ENCODE data around the gene MTTP.

MTTP gene

GRCh38 chr4:99574530-99575324, at the start of gene MTTP:
MTTP (plus strand) TSS chr4:99574824; CDS start chr4:99574910, 86 bp downstream.
- TF ChIP-seq TEAD4 (IDR thresholded peaks at IDR 0.05) (no peak), CEBPB (IDR thresholded peaks at IDR 0.05) (no peak), TAF1 (IDR thresholded peaks at IDR 0.05; ENCODE audit: low read depth) (no peak), CREB1 (IDR thresholded peaks at IDR 0.05; ENCODE audit: low read depth) (no peak), REST (IDR thresholded peaks at IDR 0.05; ENCODE audit: low read depth) (no peak), TCF12 (IDR thresholded peaks at IDR 0.05; ENCODE audit: low read depth) (no peak), MAX (IDR thresholded peaks at IDR 0.05) (no peak), EP300 (IDR thresholded peaks at IDR 0.05; ENCODE audit: borderline replicate concordance) (no peak), NFIC (IDR thresholded peaks at IDR 0.05) (no peak), FOXM1 (IDR thresholded peaks at IDR 0.05; ENCODE audit: borderline replicate concordance, low read depth) (no peak), USF1 (IDR thresholded peaks at IDR 0.05) (no peak)

- TF ChIP-seq EGR1 (IDR thresholded peaks at IDR 0.05) = no peak
- TF ChIP-seq EP300 (IDR thresholded peaks at IDR 0.05; ENCODE audit: borderline replicate concordance) = no peak
- TF ChIP-seq USF1 (IDR thresholded peaks at IDR 0.05) = no peak
- no peak for TF ChIP-seq TEAD4 (IDR thresholded peaks at IDR 0.05)
- TF ChIP-seq FOXM1 (IDR thresholded peaks at IDR 0.05; ENCODE audit: borderline replicate concordance, low read depth) = no peak
- no peak for TF ChIP-seq TAF1 (IDR thresholded peaks at IDR 0.05; ENCODE audit: low read depth)
- TF ChIP-seq TCF12 (IDR thresholded peaks at IDR 0.05; ENCODE audit: low read depth) = no peak
- TF ChIP-seq CREB1 (IDR thresholded peaks at IDR 0.05; ENCODE audit: low read depth) = no peak
- TF ChIP-seq CEBPB (IDR thresholded peaks at IDR 0.05) = no peak
- TF ChIP-seq REST (IDR thresholded peaks at IDR 0.05; ENCODE audit: low read depth) = no peak
- no peak for TF ChIP-seq YY1 (IDR thresholded peaks at IDR 0.05; ENCODE audit: low read depth)
- TF ChIP-seq MAX (IDR thresholded peaks at IDR 0.05) = no peak
- TF ChIP-seq RAD21 (IDR thresholded peaks at IDR 0.05; ENCODE audit: low read depth) = no peak
- TF ChIP-seq ZBTB7A (IDR thresholded peaks at IDR 0.05; ENCODE audit: low read depth) = no peak
- TF ChIP-seq NFIC (IDR thresholded peaks at IDR 0.05) = no peak
Observed at GRCh38 chr4:99529228-99529627, 45.4 kb upstream of the MTTP start.

GRCh38 chr4:99529956-99530355, 44.7 kb upstream of the MTTP start:
- TF ChIP-seq TEAD4 (IDR thresholded peaks at IDR 0.05) (no peak), CREB1 (IDR thresholded peaks at IDR 0.05; ENCODE audit: low read depth) (no peak), CEBPB (IDR thresholded peaks at IDR 0.05) (no peak), USF1 (IDR thresholded peaks at IDR 0.05) (no peak), YY1 (IDR thresholded peaks at IDR 0.05; ENCODE audit: low read depth) (no peak), NFIC (IDR thresholded peaks at IDR 0.05) (no peak), TAF1 (IDR thresholded peaks at IDR 0.05; ENCODE audit: low read depth) (no peak), ZBTB7A (IDR thresholded peaks at IDR 0.05; ENCODE audit: low read depth) (no peak), MAX (IDR thresholded peaks at IDR 0.05) (no peak), EGR1 (IDR thresholded peaks at IDR 0.05) (no peak), EP300 (IDR thresholded peaks at IDR 0.05; ENCODE audit: borderline replicate concordance) (no peak), TCF12 (IDR thresholded peaks at IDR 0.05; ENCODE audit: low read depth) (no peak)

- TF ChIP-seq YY1 (IDR thresholded peaks at IDR 0.05; ENCODE audit: low read depth) (no peak), TAF1 (IDR thresholded peaks at IDR 0.05; ENCODE audit: low read depth) (no peak), NFIC (IDR thresholded peaks at IDR 0.05) (no peak), REST (IDR thresholded peaks at IDR 0.05; ENCODE audit: low read depth) (no peak), RAD21 (IDR thresholded peaks at IDR 0.05; ENCODE audit: low read depth) (no peak), ZBTB7A (IDR thresholded peaks at IDR 0.05; ENCODE audit: low read depth) (no peak)
Observed at GRCh38 chr4:99536271-99536670, 38.4 kb upstream of the MTTP start.
